Endothelial cell (in vitro differentiated cells): ENCODE results near the gene TTC33. TPM values are rescaled to one million over a fixed set of nuclear protein-coding genes. Genes with fewer than 3 reads are reported as not detected.
"Not testable (repeated sequence)": the region's sequence is repeated elsewhere in the genome, so short reads cannot be mapped to it uniquely, and the experiment has no call there.

Source experiments
- DNase-seq: peaks from one replicate; pipeline ENCODE4 v3.0.0; 2021; ENCODE audit warnings: low spot score
- H3K27ac Mint-ChIP-seq: one replicate; pipeline ENCODE4 v1.8.0; 2021; ENCODE audit warnings: mixed read lengths, inconsistent platforms; ENCODE audit not compliant: unreplicated experiment
- H3K27me3 Mint-ChIP-seq: one replicate; pipeline ENCODE4 v1.8.0; 2021; ENCODE audit warnings: mild to moderate bottlenecking, moderate library complexity, mixed read lengths, inconsistent platforms; ENCODE audit not compliant: unreplicated experiment
- H3K36me3 Mint-ChIP-seq: one replicate; pipeline ENCODE4 v1.8.0; 2021; ENCODE audit warnings: mild to moderate bottlenecking, low read depth, mixed read lengths, inconsistent platforms; ENCODE audit not compliant: unreplicated experiment
- H3K4me1 Mint-ChIP-seq: one replicate; pipeline ENCODE4 v1.8.0; 2021; ENCODE audit warnings: mild to moderate bottlenecking, mixed read lengths, inconsistent platforms; ENCODE audit not compliant: unreplicated experiment
- H3K4me3 Mint-ChIP-seq: one replicate; pipeline ENCODE4 v1.8.0; 2021; ENCODE audit warnings: mild to moderate bottlenecking, mixed read lengths, inconsistent platforms; ENCODE audit not compliant: unreplicated experiment
- H3K9me3 Mint-ChIP-seq: one replicate; pipeline ENCODE4 v1.8.0; 2021; ENCODE audit warnings: mixed read lengths, inconsistent platforms; ENCODE audit not compliant: unreplicated experiment
- total RNA-seq: library from RNA; stranded (reverse); fragmentation: NEBNext Ultra II Directional; extraction: Animal tissue kit (Norgen Biotek cat#: 25700); gene quantifications from one replicate; pipeline ENCODE4 v1.2.1, GENCODE V29; 2021; ENCODE audit not compliant: unreplicated experiment
- TF ChIP-seq, protein P1 (sequence below): fragments of 200-600 bp; sonication (generic); IDR thresholded peaks from one replicate; pipeline ENCODE4 v1.5.0; 2021; ENCODE audit warnings: antibody characterized with exemption; ENCODE audit not compliant: unreplicated experiment

TTC33 gene
- total RNA-seq, 1 donor from 2014 or later = 8.6 TPM

DNA sequence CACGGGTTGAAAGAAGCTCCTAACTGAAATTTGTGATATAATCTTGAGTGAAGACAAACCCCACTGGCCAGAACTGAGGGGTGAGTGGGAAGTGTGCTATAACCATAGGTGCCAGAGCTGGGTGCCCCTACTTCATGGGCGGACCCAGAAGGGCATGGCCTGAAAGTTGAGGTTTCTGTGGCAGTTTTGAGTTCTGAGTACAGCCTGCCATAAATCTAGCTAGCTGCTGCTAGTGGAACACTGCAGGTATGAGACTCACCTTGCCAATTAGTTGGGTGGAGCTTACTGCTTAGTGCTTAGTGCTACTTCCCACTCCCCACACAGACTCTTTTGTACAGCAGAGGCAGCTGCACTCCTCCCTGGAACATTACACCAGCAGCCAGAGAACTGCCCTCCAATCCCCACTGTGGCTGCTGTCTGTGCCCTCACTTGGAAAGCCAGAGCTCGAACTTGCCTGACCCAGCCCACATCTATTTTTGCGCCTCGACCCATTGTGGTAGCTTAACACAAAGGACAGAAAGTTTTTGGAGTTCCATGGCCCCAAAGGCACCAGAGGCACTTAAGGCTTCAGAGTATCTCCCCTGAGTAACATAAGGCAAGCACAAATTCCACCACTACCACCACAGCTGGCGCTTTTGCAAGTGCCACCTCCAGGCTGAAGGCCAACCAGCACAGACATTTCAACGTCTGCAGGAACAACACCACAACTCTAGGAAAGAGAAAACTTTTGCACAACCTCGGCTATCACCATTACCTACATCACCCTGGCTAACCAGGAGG is 103.1 kb downstream of the TTC33 start:
- no peak overlapping the region for H3K27ac Mint-ChIP-seq
- no peak overlapping the region for H3K4me3 Mint-ChIP-seq
- TF ChIP-seq, protein P1, sequence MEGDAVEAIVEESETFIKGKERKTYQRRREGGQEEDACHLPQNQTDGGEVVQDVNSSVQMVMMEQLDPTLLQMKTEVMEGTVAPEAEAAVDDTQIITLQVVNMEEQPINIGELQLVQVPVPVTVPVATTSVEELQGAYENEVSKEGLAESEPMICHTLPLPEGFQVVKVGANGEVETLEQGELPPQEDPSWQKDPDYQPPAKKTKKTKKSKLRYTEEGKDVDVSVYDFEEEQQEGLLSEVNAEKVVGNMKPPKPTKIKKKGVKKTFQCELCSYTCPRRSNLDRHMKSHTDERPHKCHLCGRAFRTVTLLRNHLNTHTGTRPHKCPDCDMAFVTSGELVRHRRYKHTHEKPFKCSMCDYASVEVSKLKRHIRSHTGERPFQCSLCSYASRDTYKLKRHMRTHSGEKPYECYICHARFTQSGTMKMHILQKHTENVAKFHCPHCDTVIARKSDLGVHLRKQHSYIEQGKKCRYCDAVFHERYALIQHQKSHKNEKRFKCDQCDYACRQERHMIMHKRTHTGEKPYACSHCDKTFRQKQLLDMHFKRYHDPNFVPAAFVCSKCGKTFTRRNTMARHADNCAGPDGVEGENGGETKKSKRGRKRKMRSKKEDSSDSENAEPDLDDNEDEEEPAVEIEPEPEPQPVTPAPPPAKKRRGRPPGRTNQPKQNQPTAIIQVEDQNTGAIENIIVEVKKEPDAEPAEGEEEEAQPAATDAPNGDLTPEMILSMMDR = no peak
- H3K9me3 Mint-ChIP-seq = no peaks in the 10 kb centered on the region
- H3K27me3 Mint-ChIP-seq = peaks cover 2% of the 10 kb centered on the region
- peaks cover 2% of the 10 kb centered on the region for H3K4me1 Mint-ChIP-seq
- H3K36me3 Mint-ChIP-seq = no peaks in the 10 kb centered on the region
- DNase-seq = no peak

DNA sequence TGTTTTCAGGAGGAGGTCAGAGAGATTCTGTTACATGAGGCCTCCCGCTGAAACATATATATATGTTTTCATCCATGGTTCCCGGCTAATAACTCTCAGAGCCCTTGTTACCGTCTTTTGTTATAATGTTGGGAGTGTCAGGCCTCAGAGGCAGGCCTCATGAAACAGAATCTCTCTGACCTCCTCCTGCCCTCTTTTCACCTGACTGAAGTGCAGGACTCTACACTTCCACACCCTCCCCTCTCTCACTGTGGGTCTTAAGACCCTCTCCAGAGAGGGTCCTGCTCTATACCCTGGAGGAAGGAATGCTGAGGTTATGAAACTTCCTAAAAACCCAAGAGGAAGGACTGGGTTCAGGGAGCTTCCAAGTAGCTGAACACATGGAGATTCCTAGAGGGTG is 104.6 kb downstream of the TTC33 start:
- no peak overlapping the region for H3K4me3 Mint-ChIP-seq
- peaks cover 2% of the 10 kb centered on the region for H3K4me1 Mint-ChIP-seq
- peaks cover 2% of the 10 kb centered on the region for H3K27me3 Mint-ChIP-seq
- H3K36me3 Mint-ChIP-seq = no peaks in the 10 kb centered on the region
- H3K27ac Mint-ChIP-seq = no peak overlapping the region
- H3K9me3 Mint-ChIP-seq = no peaks in the 10 kb centered on the region
- DNase-seq = no peak
- TF ChIP-seq, protein P1 = no peak

DNA sequence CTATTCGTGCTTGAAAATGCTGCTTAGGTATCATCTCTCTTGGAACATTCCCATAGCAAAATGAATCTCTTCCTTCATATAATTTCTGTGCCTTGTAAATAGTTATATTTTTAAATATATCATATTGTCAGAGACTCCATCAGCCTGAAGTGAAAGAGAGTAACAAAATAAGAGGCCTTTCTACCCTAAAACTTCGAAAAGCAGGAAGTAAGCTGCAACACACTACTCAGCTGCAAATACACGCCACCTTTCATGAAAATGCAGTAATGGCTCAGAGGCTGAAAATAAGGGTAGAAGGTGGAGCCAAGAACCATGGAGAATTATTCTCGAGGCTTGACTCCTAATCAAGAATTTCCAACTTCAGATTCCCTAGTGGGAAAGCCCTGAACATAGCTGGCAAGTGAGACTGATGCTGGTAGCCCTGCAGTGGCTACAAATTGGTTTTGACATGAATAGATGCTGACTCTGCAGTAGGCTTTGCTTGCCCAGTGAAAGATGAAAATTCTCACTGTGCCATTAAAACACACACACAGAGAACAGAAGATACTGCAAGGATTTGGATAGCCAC is 106.2 kb downstream of the TTC33 start:
- Mint-ChIP-seq H3K27ac (no peak overlapping the region), H3K4me3 (no peak overlapping the region), H3K36me3 (no peaks in the 10 kb centered on the region), H3K27me3 (peaks cover 2% of the 10 kb centered on the region), H3K4me1 (peaks cover 2% of the 10 kb centered on the region), H3K9me3 (no peaks in the 10 kb centered on the region)
- TF ChIP-seq, protein P1 = no peak
- DNase-seq = no peak

DNA sequence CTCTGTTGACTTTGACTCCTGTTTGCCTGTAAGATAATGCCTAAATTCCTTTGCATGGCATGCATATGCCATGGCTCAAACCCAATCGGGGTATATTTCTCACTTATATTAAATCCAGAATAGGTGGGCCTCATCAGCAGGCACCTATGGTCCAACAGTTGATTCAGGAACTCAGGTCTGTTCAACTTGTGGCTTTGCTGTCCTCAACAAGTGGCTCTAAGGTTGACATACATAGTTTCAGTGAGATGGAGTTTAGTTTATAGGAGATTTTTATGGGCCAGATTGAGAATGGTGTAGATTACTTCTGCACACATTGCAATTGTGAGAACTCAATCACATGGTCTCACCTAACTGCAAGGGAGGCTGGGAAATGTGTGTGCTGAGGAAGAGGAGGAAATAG is 107.6 kb downstream of the TTC33 start:
- Mint-ChIP-seq H3K4me1 (no peaks in the 10 kb centered on the region), H3K4me3 (no peak overlapping the region), H3K9me3 (no peaks in the 10 kb centered on the region), H3K36me3 (no peaks in the 10 kb centered on the region), H3K27ac (no peak overlapping the region), H3K27me3 (peaks cover 2% of the 10 kb centered on the region)
- no peak for DNase-seq
- TF ChIP-seq, protein P1 = no peak

DNA sequence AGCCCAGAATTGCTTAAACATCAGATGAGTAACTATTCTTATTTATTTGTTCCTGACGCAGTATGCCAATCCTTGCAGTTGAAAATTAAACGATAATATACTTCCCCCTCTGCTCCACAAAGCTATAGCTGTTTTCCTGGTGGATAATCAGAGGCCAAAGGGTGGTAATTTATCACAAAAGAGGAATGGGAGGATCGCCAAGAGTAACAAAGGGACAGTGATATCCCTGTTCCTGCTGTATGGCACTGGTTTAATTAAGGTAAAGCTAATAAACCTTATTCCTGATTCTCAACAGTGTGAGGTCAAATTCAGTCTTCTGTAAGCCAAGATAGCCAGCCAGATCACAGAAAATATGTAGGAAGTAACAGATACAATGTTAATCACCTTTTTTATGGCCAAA is 109.5 kb downstream of the TTC33 start:
- H3K27me3 Mint-ChIP-seq = no peaks in the 10 kb centered on the region
- H3K27ac Mint-ChIP-seq = no peak overlapping the region
- no peaks in the 10 kb centered on the region for H3K36me3 Mint-ChIP-seq
- H3K9me3 Mint-ChIP-seq = no peaks in the 10 kb centered on the region
- H3K4me3 Mint-ChIP-seq = no peak overlapping the region
- TF ChIP-seq, protein P1 = no peak
- H3K4me1 Mint-ChIP-seq = no peaks in the 10 kb centered on the region
- DNase-seq = no peak

DNA sequence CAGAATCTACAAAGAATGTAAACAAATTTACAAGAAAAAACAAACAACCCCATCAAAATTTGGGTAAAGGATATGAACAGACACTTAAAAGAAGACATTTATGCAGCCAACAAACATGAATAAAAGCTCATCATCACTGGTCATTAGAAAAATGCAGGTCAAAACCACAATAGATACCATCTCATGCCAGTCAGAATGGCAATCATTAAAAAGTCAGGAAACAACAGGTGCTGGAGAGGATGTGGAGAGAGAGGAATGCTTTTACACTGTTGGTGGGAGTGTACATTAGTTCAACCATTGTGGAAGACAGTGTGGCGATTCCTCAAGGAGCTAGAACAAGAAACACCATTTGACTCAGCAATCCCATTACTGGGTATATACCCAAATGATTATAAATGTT is 116.2 kb downstream of the TTC33 start:
- H3K4me1 Mint-ChIP-seq, H3K27ac Mint-ChIP-seq, H3K36me3 Mint-ChIP-seq, H3K4me3 Mint-ChIP-seq, DNase-seq, H3K9me3 Mint-ChIP-seq, H3K27me3 Mint-ChIP-seq: not testable (repeated sequence)
